Brain microvascular endothelial cell (primary cell): Measurements from ENCODE around the gene ENOX1.

ENCODE experiments used
- DNase-seq: peaks from one replicate; pipeline ENCODE4 v3.0.0-alpha.2; 2020
- H3K27ac ChIP-seq: fragments of 250-450 bp; sonication (Bioruptor Pico); 2 replicates; pipeline ENCODE4 v1.5.1; 2020; ENCODE audit warnings: mild to moderate bottlenecking, moderate library complexity
- H3K27me3 ChIP-seq: fragments of 250-450 bp; sonication (Bioruptor Pico); replicated peaks from 2 replicates; pipeline ENCODE4 v1.5.1; 2020; ENCODE audit warnings: mild to moderate bottlenecking
- H3K36me3 ChIP-seq: fragments of 250-450 bp; sonication (Bioruptor Pico); replicated peaks from 2 replicates; pipeline ENCODE4 v1.5.1; 2020; ENCODE audit warnings: mild to moderate bottlenecking
- H3K4me3 ChIP-seq: 2 replicates; pipeline ENCODE4 v1.5.1; 2011; ENCODE audit warnings: low read depth, mild to moderate bottlenecking, control low read depth, low read length, moderate library complexity
- CTCF ChIP-seq: IDR thresholded peaks from 2 replicates; pipeline ENCODE4 v1.5.1; 2011; ENCODE audit warnings: low read depth, mild to moderate bottlenecking, moderate library complexity, low read length, control low read depth, inconsistent platforms; ENCODE audit errors: missing control alignments
- in situ Hi-C: cut with HindIII; loops from 2 replicates; pipeline ENCODE4 v1.10.0; 2017; ENCODE audit warnings: low sequenced_read_pairs, low pct_ligation_motif_present

ENOX1 gene

GRCh38 chr13:43764349-43764748 is 22.4 kb downstream of the ENOX1 start:
- H3K4me3 ChIP-seq: no peak overlapping the region
- H3K27ac ChIP-seq: no peak overlapping the region
- no peak for TF ChIP-seq CTCF
- DNase-seq: no peak
- no peaks in the 10 kb centered on the region for H3K36me3 ChIP-seq
- in situ Hi-C loops: no loop called here
- no peaks in the 10 kb centered on the region for H3K27me3 ChIP-seq

- H3K4me3 ChIP-seq: no peak overlapping the region
- H3K27me3 ChIP-seq: no peaks in the 10 kb centered on the region
- DNase-seq: no peak
- no peak overlapping the region for H3K27ac ChIP-seq
- H3K36me3 ChIP-seq: no peaks in the 10 kb centered on the region
- in situ Hi-C loops: no loop called here
- no peak for TF ChIP-seq CTCF
Measured at GRCh38 chr13:43763143-43763759, 23.5 kb downstream of the ENOX1 start.

- Histone ChIP-seq H3K27ac (no peak overlapping the region), H3K4me3 (no peak overlapping the region), H3K36me3 (no peaks in the 10 kb centered on the region), H3K27me3 (no peaks in the 10 kb centered on the region)
- in situ Hi-C loops: no loop called here
- no peak for TF ChIP-seq CTCF
- DNase-seq: no peak
Measured at GRCh38 chr13:43761616-43762315, 25.0 kb downstream of the ENOX1 start.

GRCh38 chr13:43760257-43760656 is 26.5 kb downstream of the ENOX1 start:
- no peak overlapping the region for H3K4me3 ChIP-seq
- in situ Hi-C loops: no loop called here
- no peak overlapping the region for H3K27ac ChIP-seq
- no peak for TF ChIP-seq CTCF
- H3K36me3 ChIP-seq: no peaks in the 10 kb centered on the region
- no peaks in the 10 kb centered on the region for H3K27me3 ChIP-seq
- DNase-seq: no peak

- Histone ChIP-seq H3K4me3 (no peak overlapping the region), H3K27me3 (no peaks in the 10 kb centered on the region), H3K36me3 (no peaks in the 10 kb centered on the region), H3K27ac (no peak overlapping the region)
- TF ChIP-seq CTCF: no peak
- no peak for DNase-seq
- in situ Hi-C loops: no loop called here
Measured at GRCh38 chr13:43758834-43759233, 27.9 kb downstream of the ENOX1 start.
